HL-60 (cell line): ENCODE measurements around the gene CYB5A.

Experiments
- GABPA ChIP-seq: IDR thresholded peaks from 2 replicates; pipeline ENCODE4 v1.6.1; 2012; ENCODE audit warnings: low read depth
- TF ChIP-seq, protein P1 (sequence below): IDR thresholded peaks from one replicate; pipeline ENCODE4 v1.5.1; 2011; ENCODE audit warnings: low read length, control low read depth, inconsistent platforms; ENCODE audit not compliant: insufficient read depth
- TF ChIP-seq, protein P2 (sequence below): IDR thresholded peaks from 2 replicates; pipeline ENCODE4 v1.6.1; 2012; ENCODE audit warnings: low read depth; ENCODE audit not compliant: insufficient replicate concordance

DNA sequence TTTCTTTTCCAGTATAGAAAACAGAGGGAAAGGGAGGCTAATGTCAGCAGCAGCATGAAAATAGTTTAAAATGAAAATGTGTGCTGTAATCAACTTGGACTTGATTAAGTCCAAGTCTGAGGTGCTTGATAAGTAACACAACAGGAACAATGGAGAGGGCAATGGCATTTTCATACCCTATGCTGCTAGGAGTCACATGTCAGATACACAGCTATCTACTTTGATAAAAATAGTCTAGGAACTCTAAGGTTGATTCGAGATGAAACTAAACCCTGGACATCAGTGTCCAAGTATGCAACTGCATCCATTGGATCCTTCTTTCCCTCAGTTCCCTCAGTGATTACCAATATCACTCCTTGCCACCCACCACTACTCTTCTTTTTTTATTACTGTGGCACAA is 19.2 kb upstream of the CYB5A start:
- TF ChIP-seq, protein P1, sequence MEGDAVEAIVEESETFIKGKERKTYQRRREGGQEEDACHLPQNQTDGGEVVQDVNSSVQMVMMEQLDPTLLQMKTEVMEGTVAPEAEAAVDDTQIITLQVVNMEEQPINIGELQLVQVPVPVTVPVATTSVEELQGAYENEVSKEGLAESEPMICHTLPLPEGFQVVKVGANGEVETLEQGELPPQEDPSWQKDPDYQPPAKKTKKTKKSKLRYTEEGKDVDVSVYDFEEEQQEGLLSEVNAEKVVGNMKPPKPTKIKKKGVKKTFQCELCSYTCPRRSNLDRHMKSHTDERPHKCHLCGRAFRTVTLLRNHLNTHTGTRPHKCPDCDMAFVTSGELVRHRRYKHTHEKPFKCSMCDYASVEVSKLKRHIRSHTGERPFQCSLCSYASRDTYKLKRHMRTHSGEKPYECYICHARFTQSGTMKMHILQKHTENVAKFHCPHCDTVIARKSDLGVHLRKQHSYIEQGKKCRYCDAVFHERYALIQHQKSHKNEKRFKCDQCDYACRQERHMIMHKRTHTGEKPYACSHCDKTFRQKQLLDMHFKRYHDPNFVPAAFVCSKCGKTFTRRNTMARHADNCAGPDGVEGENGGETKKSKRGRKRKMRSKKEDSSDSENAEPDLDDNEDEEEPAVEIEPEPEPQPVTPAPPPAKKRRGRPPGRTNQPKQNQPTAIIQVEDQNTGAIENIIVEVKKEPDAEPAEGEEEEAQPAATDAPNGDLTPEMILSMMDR: no peak
- no peak for TF ChIP-seq GABPA
- TF ChIP-seq, protein P2, sequence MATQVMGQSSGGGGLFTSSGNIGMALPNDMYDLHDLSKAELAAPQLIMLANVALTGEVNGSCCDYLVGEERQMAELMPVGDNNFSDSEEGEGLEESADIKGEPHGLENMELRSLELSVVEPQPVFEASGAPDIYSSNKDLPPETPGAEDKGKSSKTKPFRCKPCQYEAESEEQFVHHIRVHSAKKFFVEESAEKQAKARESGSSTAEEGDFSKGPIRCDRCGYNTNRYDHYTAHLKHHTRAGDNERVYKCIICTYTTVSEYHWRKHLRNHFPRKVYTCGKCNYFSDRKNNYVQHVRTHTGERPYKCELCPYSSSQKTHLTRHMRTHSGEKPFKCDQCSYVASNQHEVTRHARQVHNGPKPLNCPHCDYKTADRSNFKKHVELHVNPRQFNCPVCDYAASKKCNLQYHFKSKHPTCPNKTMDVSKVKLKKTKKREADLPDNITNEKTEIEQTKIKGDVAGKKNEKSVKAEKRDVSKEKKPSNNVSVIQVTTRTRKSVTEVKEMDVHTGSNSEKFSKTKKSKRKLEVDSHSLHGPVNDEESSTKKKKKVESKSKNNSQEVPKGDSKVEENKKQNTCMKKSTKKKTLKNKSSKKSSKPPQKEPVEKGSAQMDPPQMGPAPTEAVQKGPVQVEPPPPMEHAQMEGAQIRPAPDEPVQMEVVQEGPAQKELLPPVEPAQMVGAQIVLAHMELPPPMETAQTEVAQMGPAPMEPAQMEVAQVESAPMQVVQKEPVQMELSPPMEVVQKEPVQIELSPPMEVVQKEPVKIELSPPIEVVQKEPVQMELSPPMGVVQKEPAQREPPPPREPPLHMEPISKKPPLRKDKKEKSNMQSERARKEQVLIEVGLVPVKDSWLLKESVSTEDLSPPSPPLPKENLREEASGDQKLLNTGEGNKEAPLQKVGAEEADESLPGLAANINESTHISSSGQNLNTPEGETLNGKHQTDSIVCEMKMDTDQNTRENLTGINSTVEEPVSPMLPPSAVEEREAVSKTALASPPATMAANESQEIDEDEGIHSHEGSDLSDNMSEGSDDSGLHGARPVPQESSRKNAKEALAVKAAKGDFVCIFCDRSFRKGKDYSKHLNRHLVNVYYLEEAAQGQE: no peak
